Erythroblast (primary cell): ENCODE measurements around the gene MYO1H.

Experiments
- GATA1 ChIP-seq: IDR thresholded peaks from 2 replicates; pipeline ENCODE4 v1.6.1; 2011; ENCODE audit warnings: low read depth, mild to moderate bottlenecking, control low read depth, low read length, moderate library complexity
- POLR2A ChIP-seq: IDR thresholded peaks from 2 replicates; pipeline ENCODE4 v1.6.1; 2011; ENCODE audit warnings: mild to moderate bottlenecking, low read length

- TF ChIP-seq POLR2A (no peak), GATA1 (no peak)
Measured at GRCh38 chr12:109488051-109488665, 140.5 kb downstream of the MYO1H start.
